ENCODE measurements around the gene MFGE8. TPM values are rescaled to one million over a fixed set of nuclear protein-coding genes. Genes with fewer than 3 reads are reported as not detected.
A peak's percentile ranks its signal among the peaks of the same experiment; 100 is the strongest.

MFGE8 gene
- total RNA-seq, 1 experiment from 2014 or later: 45.1 TPM

DNA sequence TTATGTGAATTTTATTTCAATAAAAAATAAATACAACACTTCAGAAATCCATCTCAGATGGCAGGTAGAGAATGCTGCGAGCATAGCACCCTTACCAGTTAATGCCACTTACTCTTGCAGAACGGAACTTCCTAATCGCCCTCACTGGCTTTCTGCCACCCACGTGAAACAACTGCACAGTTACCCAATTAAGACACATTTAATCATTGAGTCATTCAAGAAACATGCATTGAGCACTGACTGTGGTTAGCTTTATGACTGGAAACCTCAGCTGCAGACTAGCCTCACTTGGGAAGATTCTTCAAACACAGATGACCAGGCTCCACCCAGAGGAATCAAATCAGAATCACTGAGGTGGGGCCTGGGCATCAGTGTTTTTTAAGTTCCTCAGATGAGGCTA lies 5.6 kb upstream of the MFGE8 start:
- peak; percentile 99 for DNase-seq (ENCODE audit: low read depth)

- no peak for DNase-seq (ENCODE audit: low read depth)
Observed at GRCh38 chr15:88917760-88918159, 4.6 kb upstream of the MFGE8 start.

DNA sequence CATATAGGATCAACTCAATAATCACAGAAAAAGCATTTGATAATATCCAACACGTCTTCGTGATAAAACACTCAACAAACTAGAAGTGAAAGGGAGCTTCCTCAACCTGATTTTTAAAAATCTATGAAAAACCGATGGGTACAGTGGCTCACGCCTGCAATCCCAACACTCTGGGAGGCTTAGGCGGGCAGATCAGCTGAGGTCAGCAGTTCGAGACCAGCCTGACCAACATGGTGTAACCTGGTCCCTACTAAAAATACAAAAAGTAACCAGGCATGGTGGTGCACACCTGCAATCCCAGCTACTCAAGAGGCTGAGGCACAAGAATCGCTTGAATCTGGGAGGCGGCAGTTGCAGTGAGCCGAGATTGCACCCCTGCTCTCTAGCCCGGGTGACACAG lies 2.2 kb upstream of the MFGE8 start:
- DNase-seq (ENCODE audit: low read depth): no peak

- DNase-seq (ENCODE audit: low read depth): no peak
Observed at GRCh38 chr15:88913850-88914169, 631 bp upstream of the MFGE8 start.

GRCh38 chr15:88912500-88912921 lies 668 bp downstream of the MFGE8 start:
- peak; percentile 37 for DNase-seq (ENCODE audit: low read depth)

- no peak for DNase-seq (ENCODE audit: low read depth)
Observed at GRCh38 chr15:88911766-88912118, 1.4 kb downstream of the MFGE8 start.

DNA sequence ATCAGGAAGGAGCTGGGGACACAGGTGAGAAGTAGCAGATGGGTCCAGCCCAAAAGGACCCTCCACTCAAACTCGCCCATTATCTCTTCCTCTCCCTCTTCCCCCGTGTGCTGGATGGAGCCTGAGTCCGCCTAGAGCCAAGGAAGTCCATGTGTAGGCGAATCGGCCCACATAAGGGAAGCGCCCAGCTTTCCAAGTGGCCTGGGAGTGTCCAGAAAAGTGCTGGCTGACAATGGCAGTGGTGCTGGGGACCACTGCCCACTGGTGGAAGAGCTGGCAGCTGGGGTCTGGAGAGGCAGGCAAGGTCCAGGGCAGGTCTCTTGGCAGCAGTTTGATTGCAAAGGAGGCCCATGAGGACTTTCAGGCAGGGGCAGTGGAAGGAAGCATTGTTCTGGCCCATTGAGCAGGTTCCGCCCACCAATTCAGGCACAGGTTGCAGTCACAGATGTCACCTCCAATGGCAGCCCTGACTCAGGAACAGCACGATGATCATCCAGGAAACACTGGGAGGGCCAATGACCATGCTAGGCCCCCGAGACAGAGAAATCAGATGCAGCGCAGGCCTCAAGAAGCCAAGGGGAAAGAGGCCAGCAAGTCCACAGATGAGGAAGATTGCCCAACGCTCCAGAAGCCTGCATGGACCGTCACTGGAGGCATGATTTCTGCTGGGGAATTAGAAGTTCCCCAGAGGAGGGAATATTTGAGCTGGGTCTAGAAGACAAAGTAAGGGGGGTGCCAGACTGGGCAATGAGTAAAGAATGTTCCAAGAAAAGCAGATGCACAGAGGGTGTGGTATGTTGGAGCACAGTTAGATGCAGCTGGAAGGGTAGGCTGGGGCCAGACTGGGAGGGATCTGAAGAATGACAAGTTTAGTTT lies 3.0 kb downstream of the MFGE8 start:
- no peak for DNase-seq (ENCODE audit: low read depth)

DNA sequence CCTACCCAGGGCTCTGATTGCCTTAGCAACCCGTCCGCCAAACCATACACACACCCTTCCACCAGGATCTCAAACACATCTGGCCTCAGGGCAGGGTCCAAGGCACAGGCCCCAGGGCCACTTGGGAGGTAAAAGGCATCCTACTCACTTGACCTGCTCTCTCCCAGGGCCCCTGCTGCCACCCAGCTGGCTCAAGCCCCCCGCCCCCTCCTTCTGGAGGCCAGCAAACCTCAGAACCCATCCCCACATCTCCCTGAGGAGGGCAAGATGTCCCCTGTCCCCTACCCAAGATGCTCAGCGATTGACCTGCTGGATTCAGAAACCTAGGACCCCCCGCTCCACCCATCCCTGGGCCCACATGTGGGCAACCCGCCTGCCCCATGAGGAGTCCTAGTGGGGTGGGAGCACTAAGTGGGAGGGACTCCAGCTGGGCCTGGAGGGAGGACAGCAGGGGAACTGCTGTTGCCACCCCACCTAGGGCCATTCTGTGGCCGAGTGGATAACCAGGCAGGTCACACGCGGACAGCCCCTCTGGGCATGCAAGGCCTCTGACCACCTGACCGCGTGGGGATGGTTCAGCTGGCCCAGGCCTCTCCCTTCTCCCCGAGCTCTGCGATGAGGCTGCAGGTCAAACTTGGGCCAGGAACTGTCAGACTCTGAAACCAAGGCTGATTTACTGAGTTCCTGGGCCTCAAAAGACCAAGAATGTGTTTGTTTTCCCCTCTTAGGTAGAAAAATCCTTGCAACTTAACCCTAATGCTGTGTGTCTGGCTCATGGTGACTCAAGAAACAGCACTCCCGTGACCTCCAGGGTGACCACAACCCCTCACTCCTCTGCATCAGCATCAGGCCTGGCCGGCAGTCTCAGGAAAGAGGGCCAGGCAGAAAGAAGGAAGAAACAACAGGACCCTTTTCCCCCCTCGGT lies 4.2 kb downstream of the MFGE8 start:
- no peak for DNase-seq (ENCODE audit: low read depth)

GRCh38 chr15:88908123-88908522 lies 5.1 kb downstream of the MFGE8 start:
- no peak for DNase-seq (ENCODE audit: low read depth)

GRCh38 chr15:88907111-88907510 lies 6.1 kb downstream of the MFGE8 start:
- DNase-seq (ENCODE audit: low read depth): no peak

GRCh38 chr15:88906551-88906950 lies 6.6 kb downstream of the MFGE8 start:
- DNase-seq (ENCODE audit: low read depth): no peak

GRCh38 chr15:88906130-88906529 lies 7.0 kb downstream of the MFGE8 start:
- DNase-seq (ENCODE audit: low read depth): no peak

DNA sequence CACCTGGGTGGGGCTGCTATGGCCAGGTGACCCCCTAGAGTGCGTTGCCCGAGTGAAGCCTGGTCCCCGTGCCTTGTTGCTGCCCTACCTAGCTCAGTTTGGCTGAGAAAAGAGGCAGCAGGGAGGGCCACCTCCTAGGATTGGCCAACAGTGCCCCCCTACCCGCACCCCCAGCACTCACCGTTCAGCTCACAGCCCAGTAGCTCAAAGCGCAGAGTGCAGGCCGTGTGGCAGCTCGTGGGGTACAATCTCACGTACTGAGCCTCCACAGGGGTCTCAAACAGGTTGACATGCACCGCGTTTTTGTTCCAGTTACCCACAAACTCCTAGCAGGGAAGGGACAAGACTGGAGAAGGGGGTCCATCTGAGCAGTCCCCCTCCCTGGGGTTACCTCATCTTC lies 7.6 kb downstream of the MFGE8 start:
- no peak for DNase-seq (ENCODE audit: low read depth)

- peak; percentile 74 for DNase-seq (ENCODE audit: low read depth)
Observed at GRCh38 chr15:88904624-88905327, 8.4 kb downstream of the MFGE8 start.

DNA sequence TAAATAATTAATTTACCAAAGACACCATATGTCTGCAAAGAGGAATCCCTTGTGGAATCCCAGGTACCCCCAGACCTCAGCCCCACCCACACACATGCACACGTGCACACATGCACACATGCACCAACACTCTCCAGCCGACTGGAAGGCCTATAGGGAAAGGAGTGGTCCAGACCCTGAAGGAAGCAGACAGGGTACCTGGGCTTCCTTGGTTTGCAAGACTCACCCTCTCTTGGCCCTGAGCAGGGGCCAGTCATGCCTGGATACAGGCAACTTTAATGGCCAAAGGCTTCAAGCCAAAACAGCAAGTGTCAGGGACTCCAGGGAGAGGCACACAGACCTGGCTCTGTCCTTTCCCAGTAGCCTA lies 8.9 kb downstream of the MFGE8 start:
- no peak for DNase-seq (ENCODE audit: low read depth)

- DNase-seq (ENCODE audit: low read depth): no peak
Observed at GRCh38 chr15:88902846-88903245, 10.3 kb downstream of the MFGE8 start.

DNA sequence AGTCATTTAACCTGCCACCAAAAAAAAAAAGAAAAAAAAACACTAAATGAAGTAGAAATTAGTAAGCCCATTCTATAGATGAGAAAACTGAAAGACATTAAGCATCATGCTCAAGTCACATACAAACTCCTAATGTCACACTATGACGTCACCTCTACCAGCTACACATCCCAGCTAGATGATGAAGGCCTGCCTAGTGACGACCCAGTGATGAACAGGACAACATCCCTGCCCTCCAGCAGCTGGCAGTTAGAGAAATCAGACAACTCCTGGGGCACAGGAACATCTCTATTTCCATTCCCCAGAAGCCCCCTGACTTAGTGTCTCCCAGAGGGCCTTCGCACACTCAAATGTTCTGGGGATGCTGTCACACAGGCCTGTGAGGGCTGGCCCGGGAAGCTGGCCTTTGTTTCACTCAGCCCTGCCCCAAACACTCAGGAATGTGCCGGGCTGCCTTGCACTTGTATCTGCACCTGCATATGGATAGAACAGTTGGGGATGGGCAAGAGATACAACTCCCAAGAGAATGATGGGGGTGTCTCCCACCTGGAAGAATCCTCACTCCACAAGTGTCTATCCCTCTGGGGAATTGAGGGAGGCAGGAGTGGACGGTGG lies 10.9 kb downstream of the MFGE8 start:
- no peak for DNase-seq (ENCODE audit: low read depth)

GRCh38 chr15:88901508-88902220 lies 11.5 kb downstream of the MFGE8 start:
- DNase-seq (ENCODE audit: low read depth): no peak

DNA sequence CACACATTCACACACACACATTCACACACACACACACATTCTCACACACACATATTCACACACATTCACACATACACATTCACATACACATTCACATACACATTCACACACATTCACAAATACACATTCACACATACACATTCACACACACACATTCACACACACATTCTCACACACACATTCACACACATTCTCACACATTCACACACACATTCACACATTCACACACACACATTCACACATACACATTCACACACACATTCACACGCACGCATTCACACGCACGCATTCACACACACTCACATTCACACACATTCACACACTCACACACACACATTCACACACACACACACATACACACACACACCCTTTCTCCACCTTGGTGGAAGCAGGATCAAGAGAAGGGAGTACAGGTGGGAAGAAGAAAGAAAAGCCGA lies 12.2 kb downstream of the MFGE8 start:
- DNase-seq (ENCODE audit: low read depth): no peak

DNA sequence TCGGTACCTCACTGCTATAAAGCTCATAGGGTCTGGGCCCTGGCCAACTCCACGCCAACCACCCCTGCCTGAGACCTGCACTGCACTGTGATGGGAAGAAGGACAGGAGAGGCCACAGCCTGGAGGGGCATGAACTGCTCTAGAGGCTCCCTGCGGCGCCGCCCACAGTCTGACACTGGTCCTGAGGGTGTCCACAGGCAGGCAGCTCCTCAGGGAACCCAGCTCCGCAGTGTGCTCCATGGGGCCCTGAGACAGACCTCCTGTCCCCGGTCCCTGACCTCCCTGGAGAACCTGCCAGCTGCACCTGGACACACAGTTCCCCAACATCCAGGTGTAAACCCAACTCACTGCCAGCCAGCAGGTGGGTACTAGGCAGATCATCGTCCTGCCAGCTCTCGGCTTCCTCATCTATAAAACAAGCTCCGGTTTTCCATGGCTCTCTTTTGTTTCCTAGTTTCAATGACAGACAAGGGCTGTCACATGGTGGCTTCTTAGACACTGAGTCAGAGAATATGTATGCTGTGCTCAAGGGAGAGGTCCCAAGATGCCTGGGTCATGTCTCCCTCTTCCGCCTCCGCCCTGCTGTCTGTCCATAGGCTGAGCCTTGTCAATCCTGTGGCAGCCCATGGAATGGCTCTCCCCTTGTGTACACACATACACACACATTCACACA lies 12.7 kb downstream of the MFGE8 start:
- peak; percentile 69 for DNase-seq (ENCODE audit: low read depth)

- no peak for DNase-seq (ENCODE audit: low read depth)
Observed at GRCh38 chr15:88899251-88899650, 13.9 kb downstream of the MFGE8 start.

Data from RPMI7951 (cell line).